Colonic mucosa (tissue), 4 donors: ENCODE results near the gene PAPLN. TPM values are rescaled to one million over a fixed set of nuclear protein-coding genes. Genes with fewer than 3 reads are reported as not detected.

ENCODE experiments used
- DNase-seq: peaks from one replicate; pipeline ENCODE4 v3.0.0-alpha.2; 2020
- H3K27ac ChIP-seq: fragments of 200-600 bp; one replicate; pipeline ENCODE4 v1.8.0; 2021
- H3K27me3 ChIP-seq: fragments of 200-600 bp; one replicate; pipeline ENCODE4 v1.8.0; 2021
- H3K36me3 ChIP-seq: fragments of 200-600 bp; one replicate; pipeline ENCODE4 v1.8.0; 2021
- H3K4me1 ChIP-seq: fragments of 200-600 bp; one replicate; pipeline ENCODE4 v1.8.0; 2021; ENCODE audit warnings: mild to moderate bottlenecking
- H3K4me3 ChIP-seq: fragments of 200-600 bp; one replicate; pipeline ENCODE4 v1.8.0; 2021
- H3K9ac ChIP-seq, 2 donors: one replicate each; pipeline ENCODE4 v1.7.0; 2013; ENCODE audit warnings: control low read depth in 2 of 2, low read depth in 2 of 2, low read length in 2 of 2
- H3K9me3 ChIP-seq: fragments of 200-600 bp; one replicate; pipeline ENCODE4 v1.8.0; 2021
- intact Hi-C: fragments of 100-400 bp; cut with DNase I; formaldehyde crosslinking; loops from one replicate; pipeline ENCODE4 v1.14.1; 2022
- total RNA-seq, 2 donors: library from RNA; stranded (reverse); fragmentation: NEBNext Ultra II Directional in 1 of 2; extraction: Animal tissue kit (Norgen Biotek cat#: 25700) in 1 of 2; gene quantifications; one replicate each; pipeline ENCODE4 v1.2.1, GENCODE V29; 2021
- TF ChIP-seq, protein P1 (sequence below): fragments of 200-600 bp; IDR thresholded peaks from one replicate; pipeline ENCODE4 v1.8.0; 2022; ENCODE audit warnings: antibody characterized with exemption, mild to moderate bottlenecking
- donor health status: healthy.
- donor health status: DM: no; HTN: no; CAD: no.
- donor health status: DM: no; HTN: no; CAD: no.

Gene PAPLN
- total RNA-seq, 2 donors from 2014 or later, result 3.2 to 4.3 TPM

GRCh38 chr14:73198253-73198652 is 39.1 kb upstream of the PAPLN start:
- no peaks in the 10 kb centered on the region for H3K4me1 ChIP-seq
- no peak for DNase-seq
- no peaks in the 10 kb centered on the region for H3K9me3 ChIP-seq
- TF ChIP-seq, protein P1, sequence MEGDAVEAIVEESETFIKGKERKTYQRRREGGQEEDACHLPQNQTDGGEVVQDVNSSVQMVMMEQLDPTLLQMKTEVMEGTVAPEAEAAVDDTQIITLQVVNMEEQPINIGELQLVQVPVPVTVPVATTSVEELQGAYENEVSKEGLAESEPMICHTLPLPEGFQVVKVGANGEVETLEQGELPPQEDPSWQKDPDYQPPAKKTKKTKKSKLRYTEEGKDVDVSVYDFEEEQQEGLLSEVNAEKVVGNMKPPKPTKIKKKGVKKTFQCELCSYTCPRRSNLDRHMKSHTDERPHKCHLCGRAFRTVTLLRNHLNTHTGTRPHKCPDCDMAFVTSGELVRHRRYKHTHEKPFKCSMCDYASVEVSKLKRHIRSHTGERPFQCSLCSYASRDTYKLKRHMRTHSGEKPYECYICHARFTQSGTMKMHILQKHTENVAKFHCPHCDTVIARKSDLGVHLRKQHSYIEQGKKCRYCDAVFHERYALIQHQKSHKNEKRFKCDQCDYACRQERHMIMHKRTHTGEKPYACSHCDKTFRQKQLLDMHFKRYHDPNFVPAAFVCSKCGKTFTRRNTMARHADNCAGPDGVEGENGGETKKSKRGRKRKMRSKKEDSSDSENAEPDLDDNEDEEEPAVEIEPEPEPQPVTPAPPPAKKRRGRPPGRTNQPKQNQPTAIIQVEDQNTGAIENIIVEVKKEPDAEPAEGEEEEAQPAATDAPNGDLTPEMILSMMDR, result no peak
- no peak overlapping the region for H3K27ac ChIP-seq
- intact Hi-C loops, result no loop called here
- peaks cover 6% of the 10 kb centered on the region for H3K36me3 ChIP-seq
- H3K27me3 ChIP-seq, result no peaks in the 10 kb centered on the region
- no peak overlapping the region for H3K9ac ChIP-seq
- no peak overlapping the region for H3K4me3 ChIP-seq

- Histone ChIP-seq H3K4me1 (no peaks in the 10 kb centered on the region), H3K9me3 (no peaks in the 10 kb centered on the region), H3K4me3 (no peak overlapping the region), H3K27ac (no peak overlapping the region), H3K9ac (no peak overlapping the region), H3K27me3 (no peaks in the 10 kb centered on the region), H3K36me3 (peaks cover 7% of the 10 kb centered on the region)
- no peak for DNase-seq
- intact Hi-C loops, result no loop called here
- TF ChIP-seq, protein P1, result no peak
Measured at GRCh38 chr14:73203527-73203926, 33.8 kb upstream of the PAPLN start.

GRCh38 chr14:73207615-73208014 is 29.7 kb upstream of the PAPLN start:
- Histone ChIP-seq H3K9me3 (no peaks in the 10 kb centered on the region), H3K27me3 (no peaks in the 10 kb centered on the region), H3K4me1 (no peaks in the 10 kb centered on the region), H3K36me3 (peaks cover 9% of the 10 kb centered on the region), H3K4me3 (no peak overlapping the region), H3K9ac (no peak overlapping the region), H3K27ac (no peak overlapping the region)
- DNase-seq, result no peak
- intact Hi-C loops, result no loop called here
- TF ChIP-seq, protein P1, result no peak

DNA sequence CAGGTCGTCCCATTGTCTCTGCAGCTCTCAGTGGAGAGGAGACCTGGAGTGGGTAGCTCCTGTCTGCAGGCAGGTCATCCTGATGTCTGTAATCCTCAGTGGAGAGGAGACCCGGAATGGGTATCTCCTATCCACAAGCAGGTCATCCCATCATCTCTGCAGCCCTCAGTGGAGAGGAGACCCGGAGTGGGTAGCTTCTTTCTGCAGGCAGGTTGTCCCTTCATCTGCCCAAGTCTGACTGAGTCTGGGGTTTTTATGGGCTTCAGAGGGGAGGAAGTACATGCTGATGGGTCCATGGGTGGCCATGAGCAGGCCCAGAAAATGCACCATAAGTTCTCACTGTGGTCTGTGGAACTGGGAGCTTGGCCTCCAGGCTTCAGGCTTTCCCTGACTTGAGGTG is 28.9 kb upstream of the PAPLN start:
- peaks cover 14% of the 10 kb centered on the region for H3K36me3 ChIP-seq
- H3K9ac ChIP-seq, result no peak overlapping the region
- H3K27ac ChIP-seq, result no peak overlapping the region
- H3K27me3 ChIP-seq, result no peaks in the 10 kb centered on the region
- no peaks in the 10 kb centered on the region for H3K4me1 ChIP-seq
- no peak for DNase-seq
- H3K4me3 ChIP-seq, result no peak overlapping the region
- TF ChIP-seq, protein P1, result no peak
- intact Hi-C loops, result no loop called here
- no peaks in the 10 kb centered on the region for H3K9me3 ChIP-seq

GRCh38 chr14:73208846-73209245 is 28.5 kb upstream of the PAPLN start:
- Histone ChIP-seq H3K27me3 (no peaks in the 10 kb centered on the region), H3K27ac (no peak overlapping the region), H3K4me3 (no peak overlapping the region), H3K4me1 (no peaks in the 10 kb centered on the region), H3K9ac (no peak overlapping the region), H3K9me3 (no peaks in the 10 kb centered on the region), H3K36me3 (peaks cover 14% of the 10 kb centered on the region)
- intact Hi-C loops, result no loop called here
- TF ChIP-seq, protein P1, result no peak
- DNase-seq, result no peak

- no peaks in the 10 kb centered on the region for H3K27me3 ChIP-seq
- TF ChIP-seq, protein P1, result no peak
- no peaks in the 10 kb centered on the region for H3K9me3 ChIP-seq
- no peak for DNase-seq
- H3K36me3 ChIP-seq, result peaks cover 14% of the 10 kb centered on the region
- intact Hi-C loops, result no loop called here
- no peak overlapping the region for H3K9ac ChIP-seq
- H3K4me1 ChIP-seq, result no peaks in the 10 kb centered on the region
- no peak overlapping the region for H3K27ac ChIP-seq
- no peak overlapping the region for H3K4me3 ChIP-seq
Measured at GRCh38 chr14:73209953-73210352, 27.4 kb upstream of the PAPLN start.
